Esophagus mucosa (tissue), 1 donor: ENCODE measurements around the gene HNMT. TPM values are rescaled to one million over a fixed set of nuclear protein-coding genes. Genes with fewer than 3 reads are reported as not detected.
"Not testable (repeated sequence)": the region's sequence is repeated elsewhere in the genome, so short reads cannot be mapped to it uniquely, and the experiment has no call there.

Source experiments
- ATAC-seq: fragments of 200-7000 bp; cut with Tn5 transposase; one replicate; pipeline ENCODE4 v1.9.1; 2020
- total RNA-seq: library from RNA; stranded (reverse); gene quantifications from one replicate; pipeline ENCODE4 v1.2.4, GENCODE V29; 2023
- donor health status: DM: yes; HTN: yes; CAD: no.

The HNMT gene
- total RNA-seq, 1 donor from 2014 or later: 2.5 TPM

DNA sequence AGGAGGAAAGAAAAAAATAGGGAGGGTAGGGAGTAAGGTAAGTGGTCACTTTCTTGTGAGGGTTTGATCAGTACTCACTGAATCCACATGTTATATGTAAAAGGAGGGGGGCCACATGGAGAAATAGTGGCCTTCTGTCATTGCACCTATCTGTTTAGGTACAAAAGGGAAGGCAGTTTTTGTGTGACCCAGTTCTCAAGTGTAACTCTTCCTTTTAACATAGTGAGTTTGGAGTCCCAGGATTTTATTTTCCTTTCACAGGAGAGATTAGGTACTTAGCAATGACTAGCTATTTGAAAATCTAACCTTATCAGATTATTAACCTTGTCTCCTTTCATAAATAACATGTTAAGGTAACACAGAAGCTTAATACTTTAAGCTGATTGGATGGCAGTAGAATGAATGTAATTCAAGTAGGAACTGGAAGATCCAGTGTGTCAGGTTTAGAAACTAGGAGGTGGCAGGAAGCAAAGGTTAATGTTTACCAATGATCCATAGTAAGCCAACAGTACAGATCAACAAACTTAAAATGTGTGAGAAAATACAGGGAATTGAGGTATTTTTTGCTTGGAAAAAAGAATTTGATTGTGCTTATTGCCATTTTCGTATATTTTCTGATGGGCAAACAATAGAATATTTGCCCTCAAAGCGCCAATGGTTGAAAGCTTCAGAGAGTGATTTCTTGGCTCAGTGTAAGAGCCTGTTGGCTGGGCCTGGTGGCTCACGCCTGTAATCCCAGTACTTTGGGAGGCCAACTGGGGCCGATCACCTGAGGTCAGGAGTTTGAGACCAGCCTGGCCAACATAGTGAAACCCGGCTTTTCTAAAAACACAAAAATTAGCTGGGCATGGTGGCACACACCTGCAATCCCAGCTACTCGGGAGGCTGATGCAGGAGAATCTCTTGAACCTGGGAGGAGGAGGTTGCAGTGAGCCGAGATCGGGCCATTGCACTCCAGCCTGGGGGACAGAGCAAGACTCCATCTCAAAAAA lies 11.3 kb downstream of the HNMT start:
- peak; percentile 98 for ATAC-seq

DNA sequence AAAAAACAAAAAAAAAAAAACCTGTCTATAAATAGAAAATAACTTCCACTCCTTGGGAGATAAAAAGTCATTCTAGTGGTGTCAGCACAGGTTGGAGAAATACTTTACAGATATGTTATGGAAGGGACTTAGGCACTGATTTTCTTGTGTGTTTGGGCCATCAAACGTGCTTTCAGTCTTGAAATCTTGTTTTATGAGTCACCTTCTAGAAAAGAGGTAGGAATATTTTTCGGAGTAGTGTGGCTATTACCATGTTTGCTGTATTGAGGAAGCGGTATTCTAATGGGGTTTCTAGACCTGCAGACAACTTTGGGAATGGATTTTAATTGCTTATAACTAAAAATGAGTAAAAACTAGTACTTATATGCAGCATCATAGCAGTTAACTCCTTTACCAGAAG lies 12.0 kb downstream of the HNMT start:
- ATAC-seq: no peak

DNA sequence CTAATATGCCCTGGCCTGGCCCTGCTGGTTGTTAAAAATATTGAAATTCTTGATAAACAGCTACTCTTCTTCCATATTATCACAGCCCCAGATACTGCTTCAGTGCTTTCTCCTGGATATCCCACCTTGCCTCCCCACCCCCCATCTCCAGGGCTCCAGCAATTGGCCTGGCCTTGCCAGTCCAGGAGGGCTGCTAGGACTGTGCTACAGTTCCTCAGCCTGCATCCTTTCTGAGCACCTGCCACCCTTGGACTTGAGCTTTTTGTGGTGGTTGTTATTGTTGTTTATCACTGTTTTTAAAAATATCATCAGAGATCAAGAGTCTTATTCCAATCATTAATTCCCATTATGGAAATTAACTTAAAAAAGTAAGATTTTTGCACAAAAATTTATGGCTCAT lies 13.5 kb downstream of the HNMT start:
- no peak for ATAC-seq

DNA sequence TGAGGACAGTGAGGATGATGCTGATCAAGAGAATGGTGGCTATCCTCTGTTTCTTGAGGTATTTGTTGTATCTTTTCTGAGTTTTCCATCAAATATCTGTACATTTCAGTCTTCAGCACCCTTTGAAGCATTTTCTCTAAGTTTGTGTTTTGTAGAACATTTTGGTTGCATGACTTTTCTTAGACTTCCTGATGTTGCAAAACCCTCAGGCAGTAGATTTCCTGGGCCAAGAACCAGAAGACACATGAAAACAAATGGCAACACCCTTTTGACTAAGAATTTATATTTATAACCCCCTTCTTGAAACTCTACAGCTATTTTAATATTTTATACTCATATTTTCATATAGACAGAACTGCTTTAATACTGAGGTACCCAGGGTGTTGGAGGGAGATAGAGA lies 16.2 kb downstream of the HNMT start:
- ATAC-seq: no peak

DNA sequence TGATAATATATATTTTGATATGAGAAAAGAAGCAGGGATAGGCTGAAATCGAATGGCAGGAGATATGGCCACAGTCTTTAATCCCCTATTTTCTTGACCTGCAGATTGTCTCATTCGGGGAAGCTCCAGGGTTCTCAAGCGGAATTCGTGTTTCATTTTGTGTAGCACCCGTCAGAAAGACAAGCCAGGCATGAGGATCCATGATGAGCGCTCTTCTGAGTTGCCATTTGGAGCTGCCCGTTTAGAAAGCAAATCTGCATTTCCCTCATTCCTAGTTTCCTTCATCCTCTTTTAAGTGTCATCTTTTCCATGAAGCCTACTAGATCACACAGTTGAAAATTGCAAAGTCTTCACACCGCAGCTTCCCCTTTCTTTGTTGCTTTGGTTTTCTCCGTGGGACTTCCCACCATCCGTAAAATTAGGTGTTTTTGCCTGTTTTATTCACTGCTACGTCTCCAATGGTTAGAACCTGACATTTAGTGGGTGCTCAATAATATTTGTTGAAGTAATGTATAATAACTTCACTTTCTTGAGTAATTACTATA lies 16.9 kb downstream of the HNMT start:
- ATAC-seq: no peak

DNA sequence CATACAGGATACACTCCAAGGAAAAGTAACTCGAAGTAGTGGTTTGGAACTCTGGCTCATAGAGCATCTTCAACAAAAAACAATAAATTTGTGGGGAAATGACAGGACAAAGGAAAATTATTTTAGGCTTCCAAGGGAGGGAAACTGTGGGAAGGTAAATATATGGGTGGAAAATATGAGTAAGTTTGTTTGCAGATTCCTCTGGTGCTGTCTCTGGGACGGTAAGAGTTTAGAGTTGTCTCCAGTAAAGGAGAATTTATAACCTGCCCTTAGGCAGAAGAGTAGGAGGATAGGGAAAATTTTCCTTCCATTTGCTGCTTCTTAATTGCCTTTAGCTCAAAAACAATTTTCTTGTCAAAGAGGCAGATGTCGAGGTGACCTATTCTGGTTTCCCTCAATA lies 19.3 kb downstream of the HNMT start:
- no peak for ATAC-seq

DNA sequence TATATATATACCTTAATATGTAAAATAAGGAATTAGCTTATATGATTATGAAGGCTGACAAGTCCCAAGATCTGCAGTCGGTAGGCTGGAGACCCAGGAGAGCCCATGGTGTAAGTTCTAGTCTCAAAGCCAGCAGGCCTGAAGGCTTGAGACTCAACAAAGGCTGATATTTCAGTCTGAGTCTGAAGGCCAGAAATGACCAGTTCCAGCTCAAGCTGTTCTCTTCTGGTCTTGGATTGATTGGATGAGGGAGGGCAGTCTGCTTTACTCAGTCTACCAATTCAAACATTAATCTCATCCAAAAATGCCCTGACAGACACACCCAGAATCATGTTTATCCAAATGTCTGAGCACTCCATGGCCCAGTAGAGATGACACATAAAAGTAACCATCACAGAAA lies 22.0 kb downstream of the HNMT start:
- no peak for ATAC-seq

DNA sequence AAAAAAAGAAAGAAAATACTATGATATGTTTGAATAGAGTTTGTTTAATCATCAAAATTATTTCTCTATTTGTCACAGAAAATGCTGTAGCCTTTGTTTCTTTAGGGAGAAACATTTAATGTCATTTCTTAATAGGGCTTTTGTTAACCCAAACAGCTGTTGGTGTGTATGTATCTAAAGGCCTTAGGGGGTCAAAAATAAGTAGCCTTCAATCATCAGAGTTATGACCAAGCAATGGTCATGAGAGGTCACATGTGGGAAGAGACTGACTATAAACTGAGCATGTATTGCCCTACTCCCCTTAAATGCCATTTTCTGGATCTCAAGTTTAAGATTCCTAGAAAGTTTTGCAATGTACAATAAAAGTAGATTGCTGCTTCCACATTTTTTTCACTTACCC lies 22.7 kb downstream of the HNMT start:
- ATAC-seq: no peak

DNA sequence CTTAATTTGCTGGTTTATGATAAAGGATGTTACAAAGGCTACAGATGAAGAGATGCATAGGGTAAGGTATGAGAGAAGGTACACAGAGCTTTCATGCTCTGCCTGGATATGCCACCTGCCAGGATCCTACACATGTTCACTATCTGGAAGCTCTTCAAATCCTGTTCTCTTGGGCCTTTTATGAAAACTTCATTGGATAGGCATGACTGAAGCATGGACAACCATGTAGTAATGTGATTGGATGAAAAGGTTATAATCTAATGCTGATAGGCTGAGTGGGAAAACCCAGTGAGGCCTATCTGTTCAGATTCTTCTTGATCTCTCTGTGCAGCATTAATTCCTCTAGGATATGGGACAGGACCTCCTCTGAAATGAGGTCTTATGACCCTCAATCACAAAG lies 26.8 kb downstream of the HNMT start:
- ATAC-seq: no peak

DNA sequence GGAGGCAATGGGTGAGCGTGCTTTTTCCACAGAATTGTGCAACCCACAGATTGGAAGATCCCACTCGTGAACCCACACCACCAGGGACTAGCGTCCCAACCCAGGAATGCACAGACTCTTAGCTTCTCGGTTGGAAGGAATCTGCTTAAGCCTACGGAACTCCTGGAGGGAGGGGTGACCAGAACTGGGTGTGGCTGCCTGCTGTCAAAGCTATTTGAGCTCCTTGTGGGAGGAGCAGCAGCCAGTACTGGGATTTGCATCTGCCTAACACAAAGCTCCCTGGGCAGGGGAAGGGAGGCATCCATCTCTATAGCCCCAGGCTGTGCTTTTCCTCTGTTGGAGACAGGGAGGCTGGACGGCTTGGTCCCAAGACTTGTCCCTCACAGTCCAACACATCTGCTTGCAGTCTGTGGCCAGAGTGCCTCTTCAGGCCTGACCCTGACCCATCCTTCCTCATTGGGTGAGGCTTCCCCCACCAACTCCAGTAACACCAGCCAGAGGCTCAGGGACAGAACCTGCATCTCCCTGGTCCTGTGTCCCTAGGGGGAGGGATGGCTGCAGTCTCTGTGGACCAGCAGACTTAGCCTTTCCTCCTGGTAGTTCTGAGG lies 27.9 kb downstream of the HNMT start:
- ATAC-seq: no peak

DNA sequence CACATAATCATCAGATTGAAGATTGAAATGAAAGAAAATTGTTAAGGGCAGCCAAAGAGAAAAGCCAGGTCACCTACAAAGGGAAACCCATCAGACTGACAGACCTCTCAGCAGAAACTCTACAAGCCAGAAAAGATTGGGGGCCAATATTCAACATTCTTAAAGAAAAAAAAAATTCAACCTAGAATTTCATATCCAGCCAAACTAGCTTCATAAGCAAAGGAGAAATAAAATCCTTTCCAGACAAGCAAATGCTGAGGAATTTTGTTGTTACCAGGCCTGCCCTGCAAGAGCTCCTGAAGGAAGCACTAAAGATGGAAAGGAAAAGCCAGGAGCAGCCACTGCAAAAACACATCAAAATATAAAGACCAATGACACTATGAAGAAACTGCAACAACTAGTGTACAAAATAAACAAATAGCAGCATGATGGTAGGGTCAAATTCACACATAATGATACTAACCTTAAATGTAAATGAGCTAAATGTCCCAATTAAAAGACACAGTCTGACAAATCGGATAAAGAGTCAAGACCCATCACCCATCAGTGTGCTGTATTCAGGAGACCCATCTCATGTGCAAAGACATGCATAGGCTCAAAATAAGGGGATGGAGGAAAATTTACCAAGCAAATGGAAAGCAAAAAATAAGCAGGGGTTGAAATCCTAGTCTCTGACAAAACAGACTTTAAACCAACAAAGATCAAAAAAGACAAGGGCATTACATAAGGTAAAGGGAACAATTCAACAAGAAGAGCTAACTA lies 29.6 kb downstream of the HNMT start:
- not testable (repeated sequence) for ATAC-seq

DNA sequence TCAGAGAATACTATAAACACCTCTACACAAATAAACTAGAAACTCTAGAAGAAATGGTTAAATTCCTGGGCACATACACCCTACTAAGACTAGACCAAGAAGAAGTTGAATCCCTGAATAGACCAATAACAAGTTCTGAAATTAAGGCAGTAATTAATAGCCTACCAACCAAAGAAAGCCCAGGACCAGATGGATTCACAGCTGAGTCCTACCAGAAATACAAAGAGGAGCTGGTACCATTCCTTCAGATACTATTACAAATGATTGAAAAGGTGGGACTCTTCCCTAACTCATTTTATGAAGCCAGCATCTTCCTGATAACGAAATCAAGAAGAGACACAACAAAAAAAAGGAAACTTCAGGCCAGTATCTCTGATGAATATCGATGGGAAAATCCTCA lies 31.1 kb downstream of the HNMT start:
- not testable (repeated sequence) for ATAC-seq

DNA sequence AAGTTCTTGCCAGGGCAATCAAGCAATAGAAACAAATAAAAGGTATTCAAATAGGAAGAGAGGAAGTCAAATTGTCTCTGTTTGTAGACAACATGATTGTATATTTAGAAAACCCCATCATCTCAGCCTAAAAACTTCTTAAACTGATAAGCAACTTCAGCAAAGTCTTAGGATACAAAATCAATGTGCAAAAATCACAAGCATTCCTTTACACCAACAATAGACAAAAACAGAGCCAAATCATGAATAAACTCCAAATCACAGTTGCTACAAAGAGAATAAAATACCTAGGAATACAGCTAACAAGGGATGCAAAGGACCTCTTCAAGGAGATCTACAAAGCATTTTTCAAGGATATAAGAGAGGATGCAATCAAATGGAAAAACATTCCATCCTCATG lies 31.9 kb downstream of the HNMT start:
- not testable (repeated sequence) for ATAC-seq

DNA sequence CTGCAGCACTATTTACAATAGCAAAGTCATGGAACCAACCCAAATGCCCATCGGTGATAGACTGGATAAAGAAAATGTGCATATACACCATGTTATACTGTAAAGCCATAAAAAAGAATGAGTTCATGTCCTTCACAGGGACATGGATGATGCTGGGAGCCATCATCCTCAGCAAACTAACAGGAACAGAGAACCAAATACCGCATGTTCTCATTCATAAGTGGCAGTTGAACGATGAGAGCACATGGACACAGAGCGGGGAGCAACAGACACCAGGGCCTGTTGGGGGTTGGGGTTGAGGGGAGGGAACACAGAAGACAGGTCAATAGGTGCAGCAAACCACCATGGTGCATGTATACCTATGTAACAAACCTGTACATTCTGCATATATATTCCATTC lies 33.5 kb downstream of the HNMT start:
- ATAC-seq: no peak

DNA sequence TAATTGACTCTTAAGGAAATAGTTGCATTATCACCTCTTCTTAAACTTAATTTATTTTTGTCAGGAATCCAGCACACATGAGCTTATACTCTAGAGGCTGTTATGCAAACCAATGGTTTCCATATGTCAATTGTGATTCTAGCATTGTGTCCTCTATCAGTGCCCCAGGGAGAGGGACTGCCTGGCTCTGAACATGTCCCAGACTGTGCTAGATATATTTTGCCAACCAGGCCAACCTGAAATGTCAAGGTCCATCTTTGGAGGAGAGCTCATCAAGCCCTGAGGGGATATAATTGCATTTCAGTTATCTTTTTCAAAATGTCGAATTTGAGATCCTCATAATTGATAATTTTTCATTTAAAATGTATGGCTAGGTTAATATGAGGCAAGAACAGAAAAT lies 34.2 kb downstream of the HNMT start:
- ATAC-seq: no peak

DNA sequence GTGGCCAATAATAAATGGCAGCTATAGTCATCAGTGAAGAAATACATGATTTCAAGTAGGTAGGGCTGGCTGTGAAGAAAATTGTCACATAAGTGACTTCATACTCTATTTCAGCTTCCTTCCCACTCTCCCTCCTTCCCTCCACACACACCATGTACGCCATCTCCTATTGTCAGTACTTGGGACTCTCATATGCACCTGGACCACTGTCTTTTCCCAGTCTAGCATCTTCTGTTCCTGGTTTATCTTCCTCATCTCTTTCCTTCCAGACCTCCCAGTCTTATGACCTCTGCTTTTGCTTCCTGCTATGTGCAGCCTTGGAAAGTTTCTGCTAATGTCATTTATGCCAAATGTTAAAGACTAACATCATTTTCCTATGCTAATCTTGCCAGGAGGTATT lies 35.0 kb downstream of the HNMT start:
- ATAC-seq: no peak

DNA sequence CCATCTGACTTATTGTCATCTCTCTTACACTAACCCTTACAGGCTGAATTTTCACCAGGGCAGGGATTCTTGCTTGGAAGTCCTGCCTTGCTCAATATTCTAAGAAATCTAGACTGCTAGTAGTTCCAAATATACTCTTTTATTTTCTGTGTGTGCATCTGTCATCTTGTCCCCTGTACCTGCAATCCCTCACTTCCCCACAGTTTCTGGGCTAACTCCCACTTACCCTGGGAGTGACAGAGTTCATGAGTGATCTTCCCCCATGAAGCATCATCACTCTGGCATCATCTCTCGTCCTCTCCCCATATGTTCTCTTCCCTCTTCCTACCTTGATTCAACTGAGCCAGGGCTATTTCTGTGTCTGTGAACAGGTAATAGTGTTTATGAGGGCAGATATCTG lies 35.7 kb downstream of the HNMT start:
- no peak for ATAC-seq

DNA sequence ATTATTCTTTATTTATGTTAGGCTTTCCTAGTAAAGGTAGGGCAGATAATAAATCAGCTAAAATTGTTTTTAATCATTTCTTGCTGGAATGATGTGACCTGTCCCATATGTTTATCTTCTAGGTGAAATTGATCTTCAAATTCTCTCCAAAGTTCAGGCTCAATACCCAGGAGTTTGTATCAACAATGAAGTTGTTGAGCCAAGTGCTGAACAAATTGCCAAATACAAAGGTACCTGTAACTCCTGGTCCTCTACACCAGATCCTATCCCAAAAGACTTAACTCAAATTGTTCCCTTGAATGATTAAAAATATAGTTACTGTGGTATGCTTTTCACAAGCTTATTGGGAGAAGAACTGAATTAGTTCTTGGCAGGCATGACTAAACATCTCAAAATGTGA lies 36.5 kb downstream of the HNMT start:
- ATAC-seq: no peak

DNA sequence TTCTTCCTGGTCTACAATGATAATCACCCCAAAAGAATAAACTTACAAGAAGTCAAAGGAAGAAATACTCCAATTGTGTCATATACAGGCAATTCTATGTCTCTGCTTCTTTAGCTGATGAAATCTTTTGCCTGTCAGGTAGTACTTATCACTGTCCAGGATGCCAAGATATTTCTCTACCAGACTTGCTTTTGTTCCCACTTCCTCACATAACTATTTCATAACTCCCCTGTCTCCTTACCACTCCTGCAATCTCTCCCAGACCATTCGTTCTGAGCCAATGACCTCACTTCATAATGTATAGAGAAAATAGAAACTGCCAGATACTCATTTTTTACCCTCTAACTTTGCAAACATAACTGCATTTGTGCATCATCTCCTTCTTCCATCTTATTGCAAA lies 39.1 kb downstream of the HNMT start:
- no peak for ATAC-seq

DNA sequence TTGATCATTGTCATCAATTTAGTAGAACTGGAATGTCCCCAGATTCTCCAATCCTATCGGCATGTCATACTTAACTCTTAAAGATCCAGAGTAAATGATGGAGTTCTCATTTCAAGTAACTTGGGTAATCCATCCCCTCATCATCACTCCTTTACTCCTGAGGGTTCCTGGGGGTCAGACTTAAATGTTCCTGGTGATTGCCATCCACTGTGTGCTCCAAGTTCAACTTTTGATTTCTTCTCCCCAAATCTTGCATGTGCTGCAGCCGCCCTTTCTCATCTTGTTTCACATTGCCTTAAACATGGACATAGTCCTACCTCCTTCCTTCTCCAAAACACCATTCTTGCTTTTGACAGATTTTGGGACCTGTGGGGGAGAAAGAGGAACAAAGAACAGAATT lies 43.2 kb downstream of the HNMT start:
- no peak for ATAC-seq

DNA sequence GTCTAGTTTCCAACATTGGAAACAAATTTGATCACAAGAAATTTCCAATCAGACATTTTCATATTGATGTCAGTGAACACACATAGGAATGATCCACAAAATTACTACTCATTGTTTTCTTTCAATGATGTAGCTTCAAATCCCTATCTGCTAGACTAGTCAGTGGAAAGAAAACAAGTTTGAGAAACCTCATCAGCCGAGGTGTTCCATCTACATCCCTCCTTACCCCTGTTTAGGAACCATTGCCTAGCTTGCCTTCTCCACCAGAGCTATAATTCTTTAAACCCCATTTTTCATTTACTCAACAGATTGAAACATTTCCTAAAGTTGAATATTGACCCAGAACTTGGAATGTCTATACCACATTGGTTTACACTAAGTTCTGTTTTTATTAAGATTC lies 45.3 kb downstream of the HNMT start:
- no peak for ATAC-seq

DNA sequence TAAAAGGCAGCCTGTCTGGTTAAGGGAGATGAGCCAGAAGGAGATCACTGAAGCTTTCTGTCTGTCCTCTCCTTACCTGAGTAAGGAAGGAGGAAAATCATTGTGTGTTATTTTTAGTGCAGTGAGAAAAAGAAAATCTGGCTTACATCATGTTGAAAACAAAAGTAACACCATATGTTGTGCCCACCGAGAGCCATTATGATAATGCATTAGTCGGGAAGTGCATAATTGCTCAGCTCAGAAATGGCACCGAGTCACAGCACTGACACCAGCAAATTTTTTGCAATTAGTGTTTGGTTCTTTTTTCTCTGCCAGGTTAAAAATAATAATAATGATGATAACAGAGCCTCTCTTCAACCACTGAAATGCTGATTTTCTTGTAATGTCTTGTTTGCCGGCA lies 46.6 kb downstream of the HNMT start:
- ATAC-seq: no peak

DNA sequence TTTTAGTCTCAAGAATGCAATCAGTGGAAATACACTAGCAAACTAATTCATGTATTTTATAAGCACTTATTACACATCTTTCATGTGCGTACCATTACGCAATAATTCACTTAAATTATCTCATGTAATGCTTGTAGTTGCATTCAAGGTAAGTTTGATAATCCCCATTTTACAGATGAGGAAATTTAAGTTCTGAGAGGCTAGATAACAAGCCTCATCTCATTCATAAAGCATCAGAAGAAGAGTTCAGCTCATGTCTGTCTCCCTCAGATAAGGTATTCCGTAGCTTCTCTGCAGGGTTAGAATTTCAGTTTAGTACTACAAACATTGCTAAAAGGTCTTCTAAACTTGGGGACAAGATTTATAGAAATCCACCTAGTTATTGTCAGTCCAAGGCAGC lies 47.8 kb downstream of the HNMT start:
- ATAC-seq: no peak
